ENCODE results near the gene ARHGAP12. TPM values are rescaled to one million over a fixed set of nuclear protein-coding genes. Genes with fewer than 3 reads are reported as not detected.

The ARHGAP12 gene
- polyA plus RNA-seq, 1 of the 3 experiments (the other 2 are of a cell fraction) = 8.6 TPM

GRCh38 chr10:31808258-31809218 lies 120.1 kb downstream of the ARHGAP12 start:
- peak overlapping the region; percentile 59 to 72 for H3K27ac ChIP-seq (ENCODE audit: low read depth in 2 of 2, low read length in 1 of 2)
- TF ChIP-seq GABPA (IDR thresholded peaks at IDR 0.05; ENCODE audit: low read depth) = no peak
- no peak for TF ChIP-seq FOXJ3 (CRISPR knock-in tag; IDR thresholded peaks at IDR 0.05)
- peak; percentile 61 for TF ChIP-seq SMC3 (IDR thresholded peaks at IDR 0.05; ENCODE audit: low read depth, low read length)
- TF ChIP-seq FOXM1 (IDR thresholded peaks at IDR 0.05; ENCODE audit: low read depth) = no peak
- TF ChIP-seq, protein P1, sequence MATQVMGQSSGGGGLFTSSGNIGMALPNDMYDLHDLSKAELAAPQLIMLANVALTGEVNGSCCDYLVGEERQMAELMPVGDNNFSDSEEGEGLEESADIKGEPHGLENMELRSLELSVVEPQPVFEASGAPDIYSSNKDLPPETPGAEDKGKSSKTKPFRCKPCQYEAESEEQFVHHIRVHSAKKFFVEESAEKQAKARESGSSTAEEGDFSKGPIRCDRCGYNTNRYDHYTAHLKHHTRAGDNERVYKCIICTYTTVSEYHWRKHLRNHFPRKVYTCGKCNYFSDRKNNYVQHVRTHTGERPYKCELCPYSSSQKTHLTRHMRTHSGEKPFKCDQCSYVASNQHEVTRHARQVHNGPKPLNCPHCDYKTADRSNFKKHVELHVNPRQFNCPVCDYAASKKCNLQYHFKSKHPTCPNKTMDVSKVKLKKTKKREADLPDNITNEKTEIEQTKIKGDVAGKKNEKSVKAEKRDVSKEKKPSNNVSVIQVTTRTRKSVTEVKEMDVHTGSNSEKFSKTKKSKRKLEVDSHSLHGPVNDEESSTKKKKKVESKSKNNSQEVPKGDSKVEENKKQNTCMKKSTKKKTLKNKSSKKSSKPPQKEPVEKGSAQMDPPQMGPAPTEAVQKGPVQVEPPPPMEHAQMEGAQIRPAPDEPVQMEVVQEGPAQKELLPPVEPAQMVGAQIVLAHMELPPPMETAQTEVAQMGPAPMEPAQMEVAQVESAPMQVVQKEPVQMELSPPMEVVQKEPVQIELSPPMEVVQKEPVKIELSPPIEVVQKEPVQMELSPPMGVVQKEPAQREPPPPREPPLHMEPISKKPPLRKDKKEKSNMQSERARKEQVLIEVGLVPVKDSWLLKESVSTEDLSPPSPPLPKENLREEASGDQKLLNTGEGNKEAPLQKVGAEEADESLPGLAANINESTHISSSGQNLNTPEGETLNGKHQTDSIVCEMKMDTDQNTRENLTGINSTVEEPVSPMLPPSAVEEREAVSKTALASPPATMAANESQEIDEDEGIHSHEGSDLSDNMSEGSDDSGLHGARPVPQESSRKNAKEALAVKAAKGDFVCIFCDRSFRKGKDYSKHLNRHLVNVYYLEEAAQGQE (IDR thresholded peaks at IDR 0.05; ENCODE audit: low read depth, low read length) = no peak
- TF ChIP-seq CHD2 (IDR thresholded peaks at IDR 0.05; ENCODE audit: low read length, partially characterized antibody) = no peak
- TF ChIP-seq, protein P2, sequence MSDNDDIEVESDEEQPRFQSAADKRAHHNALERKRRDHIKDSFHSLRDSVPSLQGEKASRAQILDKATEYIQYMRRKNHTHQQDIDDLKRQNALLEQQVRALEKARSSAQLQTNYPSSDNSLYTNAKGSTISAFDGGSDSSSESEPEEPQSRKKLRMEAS (IDR thresholded peaks at IDR 0.05; ENCODE audit: low read depth) = no peak
- TF ChIP-seq MEF2A (IDR thresholded peaks at IDR 0.05; ENCODE audit: borderline replicate concordance, low read depth) = no peak
- TF ChIP-seq RAD21 (IDR thresholded peaks at IDR 0.05; ENCODE audit: low read length) = peak; percentile 85
- no peak for TF ChIP-seq YY1 (IDR thresholded peaks at IDR 0.05; ENCODE audit: low read depth)
- TF ChIP-seq TCF12 (IDR thresholded peaks at IDR 0.05) = peak; percentile 33; the same call in 1 of the 2 replicates
- peak; percentile 72 for TF ChIP-seq CTCF (IDR thresholded peaks at IDR 0.05)
- peaks cover 13% of the 10 kb centered on the region for H3F3A ChIP-seq (replicated peaks; ENCODE audit: insufficient read depth)
- ChIA-PET POLR2A (no interaction called here), CTCF (interaction anchor here (0.6 to 2.6 kb wide), 27 partner anchors 9 to 1218 kb away, joined by 3 to 25 read pairs (median 4); partner anchors contain the start of gene ZNF438)
- peak; percentile 32 for DNase-seq
- peaks cover 0 to 3% of the 10 kb centered on the region in 2 experiments; a peak in 1 of 4 replicates for H3K4me1 ChIP-seq (ENCODE audit: control insufficient read depth in 1 of 2, insufficient read depth in 2 of 2, low read depth in 1 of 2, low read length in 1 of 2)
- 62% methylated on average over 6 of the region's 6 CpGs for WGBS (ENCODE audit: low lambda C conversion rate)
- peak overlapping the region; percentile 44 for H3K4me2 ChIP-seq
- no peaks in the 10 kb centered on the region for H3K9me2 ChIP-seq
- no peaks in the 10 kb centered on the region for H4K20me1 ChIP-seq (ENCODE audit: insufficient read depth)
- no peaks in the 10 kb centered on the region for H3K9me3 ChIP-seq
- H3K27me3 ChIP-seq (ENCODE audit: insufficient read depth) = no peaks in the 10 kb centered on the region
- no peaks in the 10 kb centered on the region for H3K79me2 ChIP-seq (ENCODE audit: insufficient read depth)
- no peak overlapping the region for H2AFZ ChIP-seq (ENCODE audit: low read depth)
- peak overlapping the region in 1 of 2 experiments; percentile 39; a peak in 2 of 4 replicates for H3K4me3 ChIP-seq (ENCODE audit: low read depth in 2 of 2, low read length in 1 of 2)
- peaks cover 43 to 63% of the 10 kb centered on the region in 2 experiments for H3K36me3 ChIP-seq (replicated peaks in 1 of 2; ENCODE audit: control insufficient read depth in 1 of 2, insufficient read depth in 2 of 2, low read length in 1 of 2)
- peak overlapping the region; percentile 4; the same call in 1 of the 2 replicates for H3K9ac ChIP-seq
